HepG2 (cell line): ENCODE data around the gene ABCC3. TPM values are rescaled to one million over a fixed set of nuclear protein-coding genes. Genes with fewer than 3 reads are reported as not detected.

Experiments
- CBX1 ChIP-seq: IDR thresholded peaks from one replicate; pipeline ENCODE4 v1.6.1; 2016; ENCODE audit warnings: antibody characterized with exemption, low read depth
- HNF1A ChIP-seq, 2 experiments: sonication (generic) in 1 of 2; formaldehyde crosslinking in 1 of 2; IDR thresholded peaks; 2 replicates each; pipeline versions ENCODE4 v1.4.0 to v1.6.1; 2016 to 2020; ENCODE audit warnings: borderline replicate concordance in 1 of 2, low read depth in 1 of 2, mild to moderate bottlenecking in 1 of 2, missing genetic modification reagents in 1 of 2
- MTF1 ChIP-seq: sonication (generic); formaldehyde crosslinking; IDR thresholded peaks from 2 replicates; pipeline ENCODE4 v1.5.0; 2020; ENCODE audit warnings: missing genetic modification reagents
- MYPOP ChIP-seq: sonication (generic); formaldehyde crosslinking; IDR thresholded peaks from 2 replicates; pipeline ENCODE4 v1.8.1; 2023; ENCODE audit warnings: mild to moderate bottlenecking, moderate library complexity, missing genetic modification reagents
- ZNF121 ChIP-seq: sonication (generic); formaldehyde crosslinking; IDR thresholded peaks from 2 replicates; pipeline ENCODE4 v1.5.0; 2020; ENCODE audit warnings: mild to moderate bottlenecking, missing genetic modification reagents
- ZNF615 ChIP-seq: sonication (generic); formaldehyde crosslinking; IDR thresholded peaks from 2 replicates; pipeline ENCODE4 v1.5.0; 2020; ENCODE audit warnings: mild to moderate bottlenecking, missing genetic modification reagents, borderline replicate concordance
- polyA plus RNA-seq, 8 experiments: library from polyadenylated mRNA; depleted of rRNA in 3 of 8; stranded (reverse) in 7 of 8; unstranded in 1 of 8; fragments of >200 nt; fragmentation: Illumina TruSeq in 4 of 8; extraction: Trizol in 4 of 8; gene quantifications; 2 replicates each; pipeline versions ENCODE4 v1.2.1 to v1.2.3, GENCODE V29; 2011 to 2016; ENCODE audit warnings: low read depth in 4 of 8, missing spikeins in 1 of 8, mixed read lengths in 1 of 8; ENCODE audit not compliant: insufficient read depth in 1 of 8
- total RNA-seq, 5 experiments: library from RNA; depleted of rRNA; stranded (reverse); fragments of >200 nt; fragmentation: Illumina TruSeq; extraction: Trizol; gene quantifications; 2 replicates each; pipeline ENCODE4 v1.2.3, GENCODE V29; 2016; ENCODE audit warnings: low read depth in 1 of 5
- TF ChIP-seq, protein P1 (sequence below): sonication (generic); formaldehyde crosslinking; IDR thresholded peaks from 2 replicates; pipeline ENCODE4 v1.8.0; 2022; ENCODE audit warnings: missing genetic modification reagents, mild to moderate bottlenecking, inconsistent platforms, borderline replicate concordance

The ABCC3 gene
- total and polyA plus RNA-seq, 2 of the 13 experiments (the other 11 are each of a cell fraction or from before 2014, with no cell fraction given): 25.2 to 50.7 TPM

DNA sequence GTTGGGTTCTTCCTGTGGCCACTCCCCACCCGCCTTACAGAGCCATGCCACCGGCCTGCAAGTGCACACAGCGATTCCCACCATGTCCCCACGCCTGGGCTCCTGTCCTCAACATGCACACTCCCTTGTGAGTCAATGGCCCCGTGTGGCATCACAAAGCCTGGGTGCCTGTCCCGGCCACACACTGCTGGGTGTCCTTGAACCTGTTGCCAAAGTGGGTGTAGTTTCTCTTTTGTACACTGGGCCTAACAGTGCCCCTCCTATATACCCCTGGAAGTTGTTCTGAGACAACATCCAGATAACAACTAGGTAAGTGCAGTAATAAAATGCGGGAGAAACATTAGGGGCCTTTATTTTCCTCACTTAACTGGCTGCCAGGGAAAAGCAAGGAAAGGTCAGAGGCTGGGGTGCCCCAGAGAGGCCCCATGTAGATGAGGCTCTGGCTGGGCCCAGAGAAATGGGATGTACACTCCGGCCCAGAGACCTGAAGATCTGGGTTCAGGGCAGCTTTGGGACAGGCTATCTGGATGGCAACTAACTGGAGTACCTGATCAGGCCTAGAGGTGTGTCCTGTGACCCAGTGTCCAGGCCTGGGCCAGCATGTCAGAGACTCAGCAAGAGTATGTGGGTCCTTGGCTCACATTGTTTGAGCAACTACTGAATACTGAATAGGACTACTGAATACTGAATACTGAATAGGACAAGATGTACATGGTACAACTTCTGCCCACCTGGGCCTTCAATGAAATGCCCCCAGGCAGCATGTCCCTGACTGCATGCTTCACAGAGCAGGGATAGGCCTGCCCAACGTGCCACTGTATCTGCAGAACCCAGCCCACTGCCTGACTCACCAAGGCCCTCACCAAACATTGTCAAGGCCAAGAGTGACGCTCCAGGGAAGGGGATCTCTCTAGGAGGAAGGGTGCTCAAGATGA is 8.3 kb downstream of the ABCC3 start (continued):
- TF ChIP-seq CBX1 (no peak), MTF1 (CRISPR knock-in tag) (no peak), MYPOP (CRISPR knock-in tag) (no peak), HNF1A (IDR thresholded peaks at IDR 0.05; ENCODE audit: low read depth) (no peak), HNF1A (CRISPR knock-in tag; IDR thresholded peaks at IDR 0.05; ENCODE audit: borderline replicate concordance) (no peak), ZNF615 (CRISPR knock-in tag) (no peak), ZNF121 (CRISPR knock-in tag) (0 out of 2 replicates have a peak, but pooled peaks have one; percentile 57)
- TF ChIP-seq, protein P1, sequence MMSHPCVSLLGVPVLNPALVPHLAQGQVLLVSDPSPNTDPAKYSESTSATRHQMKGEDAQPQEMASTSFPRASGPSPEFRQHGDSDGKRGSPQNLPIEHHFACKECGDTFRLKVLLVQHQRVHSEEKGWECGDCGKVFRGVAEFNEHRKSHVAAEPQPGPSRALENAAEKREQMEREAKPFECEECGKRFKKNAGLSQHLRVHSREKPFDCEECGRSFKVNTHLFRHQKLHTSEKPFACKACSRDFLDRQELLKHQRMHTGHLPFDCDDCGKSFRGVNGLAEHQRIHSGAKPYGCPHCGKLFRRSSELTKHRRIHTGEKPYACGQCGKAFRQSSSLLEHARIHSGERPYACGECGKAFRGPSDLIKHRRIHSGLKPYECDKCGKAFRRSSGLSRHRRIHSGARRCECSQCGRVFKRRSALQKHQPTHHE: no peak
- TF ChIP-seq, all 625 proteins: peak for 77
